Stimulated activated naive CD4-positive, alpha-beta T cell (primary cell): ENCODE measurements around the gene ASAP2.
"Not testable (repeated sequence)": the region's sequence is repeated elsewhere in the genome, so short reads cannot be mapped to it uniquely, and the experiment has no call there.

Experiments used
- DNase-seq, 6 experiments: peaks; one replicate each; lab custom pipeline; 2025; lab: John Stamatoyannopoulos, UW

ASAP2 gene

GRCh38 chr2:9212010-9212635, 5.5 kb downstream of the ASAP2 start:
- DNase-seq, result no peak

- DNase-seq, result no peak
Measured at GRCh38 chr2:9212661-9213411, 6.2 kb downstream of the ASAP2 start.

- DNase-seq, result no peak
Measured at GRCh38 chr2:9213477-9214051, 7.0 kb downstream of the ASAP2 start.

- no peak for DNase-seq
Measured at GRCh38 chr2:9214873-9215272, 8.3 kb downstream of the ASAP2 start.

- no peak for DNase-seq
Measured at GRCh38 chr2:9215680-9216079, 9.1 kb downstream of the ASAP2 start.

- DNase-seq, result not testable (repeated sequence)
Measured at GRCh38 chr2:9216143-9216542, 9.5 kb downstream of the ASAP2 start.

- DNase-seq, result no peak
Measured at GRCh38 chr2:9217838-9218770, 11.5 kb downstream of the ASAP2 start.

- no peak for DNase-seq
Measured at GRCh38 chr2:9219027-9219445, 12.4 kb downstream of the ASAP2 start.

- no peak for DNase-seq
Measured at GRCh38 chr2:9220201-9220600, 13.6 kb downstream of the ASAP2 start.

- DNase-seq, result no peak
Measured at GRCh38 chr2:9221223-9221622, 14.6 kb downstream of the ASAP2 start.

- no peak for DNase-seq
Measured at GRCh38 chr2:9222239-9222892, 15.8 kb downstream of the ASAP2 start.

GRCh38 chr2:9222893-9223287, 16.3 kb downstream of the ASAP2 start:
- no peak for DNase-seq

GRCh38 chr2:9225806-9226205, 19.2 kb downstream of the ASAP2 start:
- DNase-seq, result no peak

- DNase-seq, result no peak
Measured at GRCh38 chr2:9226458-9227380, 20.1 kb downstream of the ASAP2 start.

GRCh38 chr2:9228088-9228751, 21.6 kb downstream of the ASAP2 start:
- no peak for DNase-seq

- no peak for DNase-seq
Measured at GRCh38 chr2:9228781-9229469, 22.3 kb downstream of the ASAP2 start.

- no peak for DNase-seq
Measured at GRCh38 chr2:9229470-9229820, 22.8 kb downstream of the ASAP2 start.

- DNase-seq, result no peak
Measured at GRCh38 chr2:9230051-9230802, 23.6 kb downstream of the ASAP2 start.

- no peak for DNase-seq
Measured at GRCh38 chr2:9230881-9231280, 24.3 kb downstream of the ASAP2 start.
